H1 (cell line): ENCODE results near the gene TK2. TPM values are rescaled to one million over a fixed set of nuclear protein-coding genes. Genes with fewer than 3 reads are reported as not detected.
"Not testable (repeated sequence)": the region's sequence is repeated elsewhere in the genome, so short reads cannot be mapped to it uniquely, and the experiment has no call there.

Experiments
- CTCF ChIA-PET: fragments of 300-600 bp; sonication (Branson Sonifier 250); formaldehyde crosslinking; loops from one replicate; lab custom pipeline; 2021; ENCODE audit not compliant: partially characterized antibody; lab: Charles Lee
- POLR2A ChIA-PET: fragments of 300-600 bp; sonication (Branson Sonifier 250); formaldehyde crosslinking; loops from one replicate; lab custom pipeline; 2021; ENCODE audit warnings: inconsistent platforms; ENCODE audit not compliant: partially characterized antibody; lab: Charles Lee
- DNase-seq, 2 experiments: peaks; one replicate each; pipeline versions ENCODE4 v3.0.0 to v3.0.0-alpha.2; 2010 to 2022; ENCODE audit warnings: low spot score in 2 of 2, low read depth in 1 of 2, mixed read lengths in 1 of 2
- FAIRE-seq: peaks from 2 replicates; lab custom pipeline; 2011; peaks lifted over from hg19 to GRCh38; lab: Jason Lieb, UNC
- H2AFZ ChIP-seq: 2 replicates; pipeline ENCODE4 v1.8.1; 2012; ENCODE audit warnings: low read length, inconsistent platforms
- H2AK5ac ChIP-seq: 2 replicates; pipeline ENCODE4 v1.6.1; 2013; ENCODE audit warnings: low read depth, low read length
- H2BK120ac ChIP-seq: replicated peaks from 2 replicates; pipeline ENCODE3; 2013; ENCODE audit warnings: low read depth, low read length, inconsistent platforms
- H2BK12ac ChIP-seq: 2 replicates; pipeline ENCODE4 v1.6.1; 2013; ENCODE audit warnings: low read depth, low read length
- H2BK15ac ChIP-seq: 2 replicates; pipeline ENCODE4 v1.6.1; 2013; ENCODE audit warnings: low read length
- H2BK20ac ChIP-seq: 2 replicates; pipeline ENCODE4 v1.6.1; 2013; ENCODE audit warnings: low read length
- H2BK5ac ChIP-seq: 2 replicates; pipeline ENCODE4 v1.6.1; 2013; ENCODE audit warnings: low read depth, low read length
- H3K14ac ChIP-seq: 2 replicates; pipeline ENCODE4 v1.6.1; 2013; ENCODE audit warnings: inconsistent platforms; ENCODE audit not compliant: insufficient read length
- H3K18ac ChIP-seq: 2 replicates; pipeline ENCODE4 v1.6.1; 2013; ENCODE audit warnings: low read length; ENCODE audit errors: extremely low read depth
- H3K23ac ChIP-seq: 2 replicates; pipeline ENCODE4 v1.6.1; 2013; ENCODE audit warnings: inconsistent platforms; ENCODE audit not compliant: insufficient read length
- H3K23me2 ChIP-seq: 2 replicates; pipeline ENCODE4 v1.6.1; 2013; ENCODE audit warnings: low read depth, low read length
- H3K27ac ChIP-seq: 2 replicates; pipeline ENCODE4 v1.6.1; 2011; ENCODE audit warnings: low read depth, low read length, inconsistent platforms
- H3K27me3 ChIP-seq, 4 experiments: replicated peaks in 1 of 4; 1 replicate in 1 of 4; 2 replicates in 3 of 4; pipeline versions ENCODE4 v1.6.1 to v1.8.1; 2011 to 2013; ENCODE audit warnings: low read length in 3 of 4, mild to moderate bottlenecking in 3 of 4, inconsistent platforms in 2 of 4, mixed read lengths in 2 of 4, moderate library complexity in 1 of 4; ENCODE audit not compliant: control insufficient read depth in 3 of 4, insufficient read depth in 3 of 4; ENCODE audit errors: extremely low read depth in 1 of 4
- H3K36me3 ChIP-seq, 4 experiments: 2 replicates each; pipeline versions ENCODE4 v1.6.1 to v1.8.1; 2011 to 2013; ENCODE audit warnings: mild to moderate bottlenecking in 4 of 4, low read length in 3 of 4, moderate library complexity in 2 of 4, control low read depth in 1 of 4, inconsistent platforms in 1 of 4; ENCODE audit not compliant: insufficient read depth in 4 of 4, control insufficient read depth in 2 of 4
- H3K4ac ChIP-seq: replicated peaks from 2 replicates; pipeline ENCODE3; 2013; ENCODE audit warnings: low read length, low read depth, mixed read lengths, inconsistent platforms; ENCODE audit not compliant: insufficient read length
- H3K4me1 ChIP-seq, 4 experiments: replicated peaks in 1 of 4; 1 replicate in 1 of 4; 2 replicates in 3 of 4; pipeline versions ENCODE4 v1.6.1 to v1.8.1; 2011 to 2013; ENCODE audit warnings: low read length in 3 of 4, inconsistent platforms in 2 of 4, mixed read lengths in 1 of 4; ENCODE audit not compliant: insufficient read depth in 4 of 4, control insufficient read depth in 3 of 4
- H3K4me2 ChIP-seq, 2 experiments: 2 replicates each; pipeline versions ENCODE4 v1.6.1 to v1.8.1; 2011 to 2013; ENCODE audit warnings: low read depth in 2 of 2, low read length in 2 of 2, control low read depth in 1 of 2, inconsistent platforms in 1 of 2, mild to moderate bottlenecking in 1 of 2; ENCODE audit not compliant: insufficient read depth in 1 of 2
- H3K4me3 ChIP-seq, 4 experiments: fragments of 200-600, 300-600 bp in 1 of 4; sonication (generic), shearing (Covaris generic), sonication (Bioruptor Twin) in 1 of 4; 2 replicates each; pipeline versions ENCODE4 v1.5.1 to v1.8.1; 2011 to 2016; ENCODE audit warnings: low read length in 4 of 4, low read depth in 3 of 4, control low read depth in 2 of 4, inconsistent platforms in 2 of 4, mild to moderate bottlenecking in 2 of 4, mixed read lengths in 1 of 4, moderate library complexity in 1 of 4; ENCODE audit not compliant: insufficient read depth in 2 of 4; ENCODE audit errors: extremely low read depth in 1 of 4
- H3K56ac ChIP-seq: replicated peaks from 2 replicates; pipeline ENCODE3; 2013; ENCODE audit warnings: low read depth, mild to moderate bottlenecking, mixed read lengths, low read length, inconsistent platforms; ENCODE audit not compliant: insufficient read length
- H3K79me1 ChIP-seq: 2 replicates; pipeline ENCODE4 v1.6.1; 2013; ENCODE audit warnings: low read depth, low read length, control low read depth
- H3K79me2 ChIP-seq, 2 experiments: 2 replicates each; pipeline versions ENCODE4 v1.6.1 to v1.8.1; 2012 to 2013; ENCODE audit warnings: low read length in 2 of 2, mild to moderate bottlenecking in 2 of 2, inconsistent platforms in 1 of 2; ENCODE audit not compliant: insufficient read depth in 2 of 2, control insufficient read depth in 1 of 2
- H3K9ac ChIP-seq, 4 experiments: replicated peaks in 1 of 4; 1 replicate in 1 of 4; 2 replicates in 3 of 4; pipeline versions ENCODE4 v1.6.1 to v1.8.1; 2011 to 2013; ENCODE audit warnings: low read depth in 3 of 4, low read length in 3 of 4, control low read depth in 2 of 4, mild to moderate bottlenecking in 2 of 4, moderate library complexity in 2 of 4, inconsistent platforms in 1 of 4; ENCODE audit errors: extremely low read depth in 1 of 4
- H3K9me3 ChIP-seq, 2 experiments: 2 replicates each; pipeline versions ENCODE4 v1.6.1 to v1.8.1; 2012 to 2013; ENCODE audit warnings: mild to moderate bottlenecking in 2 of 2, moderate library complexity in 2 of 2, control low read depth in 1 of 2, inconsistent platforms in 1 of 2, low read depth in 1 of 2, low read length in 1 of 2, mixed read lengths in 1 of 2; ENCODE audit not compliant: insufficient read depth in 2 of 2
- H4K20me1 ChIP-seq, 2 experiments: replicated peaks in 1 of 2; 2 replicates each; pipeline versions ENCODE3 to v1.8.1; 2011 to 2013; ENCODE audit warnings: inconsistent platforms in 2 of 2, low read length in 2 of 2, mild to moderate bottlenecking in 1 of 2; ENCODE audit not compliant: insufficient read depth in 2 of 2, control insufficient read depth in 1 of 2
- H4K5ac ChIP-seq: 2 replicates; pipeline ENCODE4 v1.6.1; 2013; ENCODE audit warnings: low read length, low read depth, mixed read lengths, inconsistent platforms; ENCODE audit not compliant: insufficient read length
- H4K8ac ChIP-seq: 2 replicates; pipeline ENCODE4 v1.8.0; 2013; ENCODE audit warnings: mild to moderate bottlenecking, moderate library complexity, low read length, inconsistent platforms; ENCODE audit not compliant: insufficient read depth; ENCODE audit errors: extremely low read depth
- H4K91ac ChIP-seq: replicated peaks from 2 replicates; pipeline ENCODE3; 2013; ENCODE audit warnings: low read length, mixed read lengths, inconsistent platforms; ENCODE audit not compliant: insufficient read length
- WGBS, 2 experiments: shearing (Covaris generic) in 1 of 2; methylation state at CpG; one replicate each; pipeline versions ENCODE4 v1.1.6 to v1.1.7; 2013 to 2015; ENCODE audit warnings: low lambda C conversion rate in 2 of 2, mixed read lengths in 2 of 2, inconsistent platforms in 1 of 2, low coverage in 1 of 2, missing lambda C conversion rate in 1 of 2; ENCODE audit not compliant: insufficient replicate concordance in 2 of 2, insufficient coverage in 1 of 2, insufficient read length in 1 of 2; ENCODE audit errors: extremely low coverage in 1 of 2, missing lambda C conversion rate in 1 of 2; 5-methylcytosine and 5-hydroxymethylcytosine counted together
- polyA plus RNA-seq, 7 experiments: library from polyadenylated mRNA; depleted of rRNA in 3 of 7; stranded (reverse) in 5 of 7; unstranded in 2 of 7; fragments of >200 nt in 5 of 7; fragments of 200-250 nt in 2 of 7; gene quantifications; 1 replicate in 5 of 7; 2 replicates in 1 of 7; 4 replicates in 1 of 7; pipeline versions ENCODE4 v1.2.1 to v1.2.3, GENCODE V29; 2011 to 2013; ENCODE audit warnings: missing spikeins in 2 of 7, mixed read lengths in 2 of 7
- total RNA-seq: library from RNA; stranded (reverse); fragmentation: NEBNext Ultra II Directional; extraction: Animal tissue kit (Norgen Biotek cat#: 25700); gene quantifications from 2 replicates; pipeline ENCODE4 v1.2.1, GENCODE V29; 2021

Gene TK2
- total and polyA plus RNA-seq, 2 of the 8 experiments (the other 6 are each of a cell fraction or from before 2014, with no cell fraction given) = 2.7 to 3.6 TPM

DNA sequence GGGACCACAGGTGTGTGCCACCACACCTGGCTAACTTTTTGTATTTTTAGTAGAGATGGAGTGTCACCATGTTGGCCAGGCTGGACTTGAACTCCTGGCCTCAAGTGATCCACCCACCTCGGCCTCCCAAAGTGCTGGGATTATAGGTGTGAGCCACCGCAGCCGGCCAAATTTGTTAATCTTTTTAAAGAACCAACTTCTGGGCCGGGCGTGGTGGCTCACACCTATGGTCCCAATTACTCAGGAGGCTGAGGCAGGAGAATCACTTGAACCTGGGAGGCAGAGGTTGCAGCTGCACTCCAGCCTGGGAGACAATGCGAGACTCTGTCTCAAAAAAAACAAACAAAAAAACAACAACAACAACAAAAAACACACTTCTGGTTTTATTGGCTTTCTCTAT, 84.0 kb downstream of the TK2 start:
- DNase-seq, H3K9ac ChIP-seq, H4K5ac ChIP-seq, H3K56ac ChIP-seq, H3K23ac ChIP-seq, H3K27ac ChIP-seq, H4K8ac ChIP-seq, H2AK5ac ChIP-seq, FAIRE-seq, H2AFZ ChIP-seq, H2BK15ac ChIP-seq, H4K20me1 ChIP-seq, H3K27me3 ChIP-seq, H3K9me3 ChIP-seq, H3K4me3 ChIP-seq, H2BK20ac ChIP-seq, H3K36me3 ChIP-seq, H2BK5ac ChIP-seq, H3K4ac ChIP-seq, H3K4me2 ChIP-seq, H3K79me2 ChIP-seq, H3K4me1 ChIP-seq, H2BK12ac ChIP-seq, H3K79me1 ChIP-seq, H3K14ac ChIP-seq, H4K91ac ChIP-seq, H3K23me2 ChIP-seq, POLR2A ChIA-PET, H2BK120ac ChIP-seq, H3K18ac ChIP-seq: not testable (repeated sequence)
- WGBS, 2 experiments = 87% methylated on average over 5 of the region's 6 CpGs; no CpG with 5 or more reads in 1 of the 2 experiments
- CTCF ChIA-PET = interaction anchor here (1.0 kb wide), 1 partner anchor 123 kb away, joined by 3 read pairs; no protein-coding TSS in a partner anchor
